Urothelium cell line (cell line): ENCODE measurements around the gene DRD5.
"Not testable (repeated sequence)": the region's sequence is repeated elsewhere in the genome, so short reads cannot be mapped to it uniquely, and the experiment has no call there.

ENCODE experiments used
- DNase-seq: peaks from one replicate; pipeline ENCODE4 v3.0.0; 2011; ENCODE audit warnings: low spot score, mixed read lengths
- FAIRE-seq: peaks from 2 replicates; lab custom pipeline; 2011; peaks lifted over from hg19 to GRCh38; lab: Jason Lieb, UNC

The DRD5 gene

GRCh38 chr4:9781343-9782135 lies at the start of gene DRD5:
DRD5 (plus strand) TSS chr4:9781634; CDS start chr4:9782030, 396 bp downstream.
- DNase-seq, result peak; percentile 6
- FAIRE-seq, result no peak

- DNase-seq, FAIRE-seq: not testable (repeated sequence)
These were observed 49.2 kb upstream of the DRD5 start for GRCh38 chr4:9732256-9732655.

GRCh38 chr4:9735515-9735914 lies 45.9 kb upstream of the DRD5 start:
- FAIRE-seq (no peak), DNase-seq (no peak)

GRCh38 chr4:9737280-9737679 lies 44.2 kb upstream of the DRD5 start:
- not testable (repeated sequence) for DNase-seq, FAIRE-seq

- DNase-seq, FAIRE-seq: not testable (repeated sequence)
These were observed 37.6 kb upstream of the DRD5 start for GRCh38 chr4:9743789-9744188.

- peak; percentile 42 for FAIRE-seq
These were observed 35.7 kb upstream of the DRD5 start for GRCh38 chr4:9745782-9746181.

GRCh38 chr4:9758641-9759317 lies 22.7 kb upstream of the DRD5 start:
- FAIRE-seq, result no peak
- no peak for DNase-seq

More at GRCh38 chr4:9745782-9746181, 35.7 kb upstream of the DRD5 start:
- no peak for DNase-seq

GRCh38 chr4:9762823-9763475 lies 18.5 kb upstream of the DRD5 start:
- FAIRE-seq (no peak), DNase-seq (peak; percentile 47)

GRCh38 chr4:9764155-9764696 lies 17.2 kb upstream of the DRD5 start:
- FAIRE-seq (no peak), DNase-seq (no peak)

- DNase-seq, result peak; percentile 4
- FAIRE-seq, result no peak
These were observed 16.3 kb upstream of the DRD5 start for GRCh38 chr4:9765091-9765490.

- FAIRE-seq, result no peak
These were observed 12.1 kb upstream of the DRD5 start for GRCh38 chr4:9769321-9769720.

GRCh38 chr4:9771034-9771433 lies 10.4 kb upstream of the DRD5 start:
- no peak for DNase-seq
- FAIRE-seq, result no peak

More at GRCh38 chr4:9769321-9769720, 12.1 kb upstream of the DRD5 start:
- DNase-seq, result no peak

- no peak for FAIRE-seq
- no peak for DNase-seq
These were observed 8.0 kb upstream of the DRD5 start for GRCh38 chr4:9773471-9773870.

- FAIRE-seq (no peak), DNase-seq (no peak)
These were observed 652 bp downstream of the DRD5 start for GRCh38 chr4:9782136-9782436.

- FAIRE-seq, DNase-seq: not testable (repeated sequence)
These were observed 4.5 kb downstream of the DRD5 start for GRCh38 chr4:9785891-9786290.

- FAIRE-seq (no peak), DNase-seq (no peak)
These were observed 10.9 kb downstream of the DRD5 start for GRCh38 chr4:9792381-9792780.

GRCh38 chr4:9796641-9797040 lies 15.2 kb downstream of the DRD5 start:
- DNase-seq, FAIRE-seq: not testable (repeated sequence)

GRCh38 chr4:9800848-9801247 lies 19.4 kb downstream of the DRD5 start:
- no peak for FAIRE-seq

GRCh38 chr4:9804918-9805317 lies 23.5 kb downstream of the DRD5 start:
- FAIRE-seq (no peak), DNase-seq (no peak)

More at GRCh38 chr4:9800848-9801247, 19.4 kb downstream of the DRD5 start:
- no peak for DNase-seq

GRCh38 chr4:9808077-9808476 lies 26.6 kb downstream of the DRD5 start:
- no peak for FAIRE-seq
- DNase-seq, result no peak

- FAIRE-seq, result no peak
These were observed 30.4 kb downstream of the DRD5 start for GRCh38 chr4:9811806-9812205.

More at GRCh38 chr4:9811806-9812205, 30.4 kb downstream of the DRD5 start:
- no peak for DNase-seq
